H1 (cell line): ENCODE measurements around the gene GFAP. TPM values are rescaled to one million over a fixed set of nuclear protein-coding genes. Genes with fewer than 3 reads are reported as not detected.

Experiments
- KDM1A ChIP-seq: fragments of 200-600, 300-600 bp; sonication (generic); IDR thresholded peaks from 2 replicates; pipeline ENCODE4 v1.7.1; 2016; ENCODE audit warnings: mild to moderate bottlenecking, low read length, borderline replicate concordance
- PHF8 ChIP-seq: fragments of 200-600 bp; sonication (generic); conservative IDR thresholded peaks from 2 replicates; pipeline ENCODE4 v1.7.1; 2012; ENCODE audit warnings: low read depth, mild to moderate bottlenecking, inconsistent platforms, low read length, moderate library complexity
- SP4 ChIP-seq: IDR thresholded peaks from 2 replicates; pipeline ENCODE4 v1.6.1; 2012; ENCODE audit warnings: low read length, inconsistent platforms
- polyA plus RNA-seq, 7 experiments: library from polyadenylated mRNA; depleted of rRNA in 3 of 7; stranded (reverse) in 5 of 7; unstranded in 2 of 7; fragments of >200 nt in 5 of 7; fragments of 200-250 nt in 2 of 7; gene quantifications; 1 replicate in 5 of 7; 2 replicates in 1 of 7; 4 replicates in 1 of 7; pipeline versions ENCODE4 v1.2.1 to v1.2.3, GENCODE V29; 2011 to 2013; ENCODE audit warnings: missing spikeins in 2 of 7, mixed read lengths in 2 of 7
- total RNA-seq: library from RNA; stranded (reverse); fragmentation: NEBNext Ultra II Directional; extraction: Animal tissue kit (Norgen Biotek cat#: 25700); gene quantifications from 2 replicates; pipeline ENCODE4 v1.2.1, GENCODE V29; 2021

GFAP gene
- total and polyA plus RNA-seq, 2 of the 8 experiments (the other 6 are each of a cell fraction or from before 2014, with no cell fraction given) = 1.3 to 1.5 TPM

GRCh38 chr17:44867841-44868240 lies 47.5 kb downstream of the GFAP start (continued):
- TF ChIP-seq SP4 (no peak), PHF8 (no peak), KDM1A (no peak)
- TF ChIP-seq, all 59 proteins: peak for 0
